GM23338 (cell line): Measurements from ENCODE around the gene CADPS2.

Experiments
- CTCF ChIP-seq, 2 experiments: fragments of 200-600 bp in 1 of 2; sonication (generic) in 1 of 2; conservative IDR thresholded peaks; 2 replicates each; pipeline versions ENCODE4 v1.5.1 to v1.6.1; 2016 to 2017; ENCODE audit warnings: antibody characterized with exemption in 2 of 2, low read depth in 2 of 2, mild to moderate bottlenecking in 2 of 2, moderate library complexity in 1 of 2
- EZH2phosphoT487 ChIP-seq: fragments of 200-600 bp; sonication (generic); IDR thresholded peaks from one replicate; pipeline ENCODE4 v1.8.1; 2018; ENCODE audit warnings: antibody characterized with exemption; ENCODE audit not compliant: unreplicated experiment
- JUNB ChIP-seq: IDR thresholded peaks from one replicate; pipeline ENCODE4 v1.6.1; 2016; ENCODE audit warnings: antibody characterized with exemption; ENCODE audit not compliant: unreplicated experiment
- POLR2AphosphoS5 ChIP-seq: IDR thresholded peaks from 2 replicates; pipeline ENCODE4 v1.6.1; 2016; ENCODE audit warnings: antibody characterized with exemption, low read depth

DNA sequence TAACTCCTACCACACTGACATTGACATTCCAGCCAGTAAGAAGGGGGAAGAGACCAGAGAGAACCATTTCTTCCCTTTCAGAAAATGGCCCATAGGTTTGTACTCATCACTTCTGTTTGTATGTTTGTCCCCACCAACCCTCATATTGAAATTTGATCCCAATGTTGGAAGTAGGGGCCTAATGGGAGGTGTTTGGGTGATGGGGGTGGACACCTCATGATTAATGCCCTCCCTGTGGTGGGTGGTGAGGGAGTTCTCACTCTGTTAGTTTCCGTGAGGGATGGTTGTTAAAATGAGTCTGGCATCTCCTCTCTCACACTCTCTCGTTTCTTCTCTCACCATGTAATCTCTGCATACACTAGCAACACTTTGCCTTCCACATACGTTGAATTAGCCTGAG, 21.4 kb downstream of the CADPS2 start:
- TF ChIP-seq CTCF (conservative IDR thresholded peaks at IDR 0.05; ENCODE audit: low read depth in 2 of 2) = no peak
- no peak for TF ChIP-seq EZH2phosphoT487
- no peak for TF ChIP-seq JUNB
- no peak for TF ChIP-seq POLR2AphosphoS5
